ENCODE data around the gene BGN.

- no peak for TF ChIP-seq CTCF (conservative IDR thresholded peaks at IDR 0.05)
- no peak for TF ChIP-seq EZH2 (IDR thresholded peaks at IDR 0.05; ENCODE audit: low read depth)
Measured at GRCh38 chrX:153492543-153492942, 2.2 kb upstream of the BGN start.
